Right cardiac atrium (tissue), 5 donors: ENCODE data around the gene PIM3. TPM values are rescaled to one million over a fixed set of nuclear protein-coding genes. Genes with fewer than 3 reads are reported as not detected.

ENCODE experiments used
- ATAC-seq, 2 donors: fragments of 200-7000 bp; cut with Tn5 transposase; one replicate each; pipeline versions ENCODE4 v1.8.0 to v1.9.1; 2020; ENCODE audit warnings: moderate library complexity in 2 of 2, mild to moderate bottlenecking in 1 of 2
- DNase-seq, 3 donors: peaks; one replicate each; pipeline ENCODE4 v3.0.0-alpha.2; 2020
- H3K27ac ChIP-seq: one replicate; pipeline ENCODE4 v1.5.1; 2013; ENCODE audit warnings: mild to moderate bottlenecking, low read length, control low read depth, moderate library complexity
- H3K27me3 ChIP-seq: one replicate; pipeline ENCODE4 v1.6.1; 2013; ENCODE audit not compliant: control insufficient read depth, insufficient read depth
- H3K4me1 ChIP-seq: one replicate; pipeline ENCODE4 v1.6.1; 2013; ENCODE audit warnings: low read length; ENCODE audit not compliant: control insufficient read depth, insufficient read depth
- H3K4me3 ChIP-seq: one replicate; pipeline ENCODE4 v1.5.1; 2013; ENCODE audit warnings: low read length, control low read depth
- H3K9me3 ChIP-seq: one replicate; pipeline ENCODE4 v1.6.1; 2013; ENCODE audit warnings: low read length; ENCODE audit not compliant: control insufficient read depth
- WGBS: extraction: QIAGEN DNeasy Blood & Tissue Kit; methylation state at CpG from one replicate; pipeline ENCODE4 v1.1.7; 2013; 5-methylcytosine and 5-hydroxymethylcytosine counted together
- intact Hi-C, 4 donors: fragments of 100-400 bp; cut with DNase I; formaldehyde crosslinking; loops; one replicate each; pipeline versions ENCODE4 v1.11.0 to v1.14.0; 2022 to 2023
- polyA plus RNA-seq: library from polyadenylated mRNA; stranded (reverse); fragments of 200-250 nt; gene quantifications from one replicate; pipeline ENCODE4 v1.2.3, GENCODE V29; 2013
- total RNA-seq, 4 donors: library from RNA; stranded (reverse); fragmentation: NEBNext Ultra II Directional; extraction: Animal tissue kit (Norgen Biotek cat#: 25700); gene quantifications; one replicate each; pipeline ENCODE4 v1.2.1, GENCODE V29; 2021
- donor health status: healthy with polysubstance abuse.
- donor health status: DM: no; HTN: yes; CAD: no.
- donor health status: DM: no; HTN: no; CAD: no.
- donor health status: DM: no; HTN: yes; CAD: no; lungs with severe emphysema.
- donor health status: DM: yes; HTN: yes; CAD: no.

The PIM3 gene
- total and polyA plus RNA-seq, 5 donors: 39.0 to 55.8 (median 48.2) TPM

DNA sequence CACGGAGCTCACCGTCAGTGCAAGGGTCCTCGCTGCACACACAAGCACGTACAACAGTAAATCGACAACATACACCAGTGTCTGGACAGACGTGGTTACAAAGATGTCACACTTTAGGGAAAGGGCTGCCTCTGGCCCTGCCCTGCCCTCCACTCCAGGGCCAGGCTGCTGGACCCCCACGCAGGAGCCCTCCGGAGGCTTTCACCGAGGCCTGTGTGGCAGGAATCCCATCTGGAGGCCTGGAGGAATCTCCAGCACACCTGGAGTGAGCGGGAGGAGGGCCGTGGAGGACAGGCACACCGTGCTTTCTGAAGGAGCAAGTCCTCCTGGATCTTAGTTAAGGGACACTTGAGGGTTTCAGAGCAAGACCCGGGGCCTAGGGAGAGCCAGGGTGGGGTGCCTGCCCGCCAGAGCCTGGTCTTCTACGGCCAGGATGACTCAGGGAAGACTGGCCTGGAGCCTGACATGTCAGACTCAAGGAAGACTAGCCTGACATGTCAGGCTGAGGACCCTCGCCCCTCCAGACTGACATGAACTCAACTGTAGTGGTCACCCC, 2.1 kb upstream of the PIM3 start:
- 88% methylated on average over 16 of the region's 16 CpGs for WGBS
- peak; percentile 13 to 49 (median 48) for DNase-seq
- H3K9me3 ChIP-seq: no peaks in the 10 kb centered on the region
- no peak for ATAC-seq
- H3K4me3 ChIP-seq: no peak overlapping the region
- no peak overlapping the region for H3K27ac ChIP-seq
- H3K27me3 ChIP-seq: no peaks in the 10 kb centered on the region
- intact Hi-C loops: loop anchor here in 1 of 4 donors (2.0 kb wide), 1 partner anchor 22 kb away; no protein-coding TSS in a partner anchor
- peaks cover 17% of the 10 kb centered on the region for H3K4me1 ChIP-seq

DNA sequence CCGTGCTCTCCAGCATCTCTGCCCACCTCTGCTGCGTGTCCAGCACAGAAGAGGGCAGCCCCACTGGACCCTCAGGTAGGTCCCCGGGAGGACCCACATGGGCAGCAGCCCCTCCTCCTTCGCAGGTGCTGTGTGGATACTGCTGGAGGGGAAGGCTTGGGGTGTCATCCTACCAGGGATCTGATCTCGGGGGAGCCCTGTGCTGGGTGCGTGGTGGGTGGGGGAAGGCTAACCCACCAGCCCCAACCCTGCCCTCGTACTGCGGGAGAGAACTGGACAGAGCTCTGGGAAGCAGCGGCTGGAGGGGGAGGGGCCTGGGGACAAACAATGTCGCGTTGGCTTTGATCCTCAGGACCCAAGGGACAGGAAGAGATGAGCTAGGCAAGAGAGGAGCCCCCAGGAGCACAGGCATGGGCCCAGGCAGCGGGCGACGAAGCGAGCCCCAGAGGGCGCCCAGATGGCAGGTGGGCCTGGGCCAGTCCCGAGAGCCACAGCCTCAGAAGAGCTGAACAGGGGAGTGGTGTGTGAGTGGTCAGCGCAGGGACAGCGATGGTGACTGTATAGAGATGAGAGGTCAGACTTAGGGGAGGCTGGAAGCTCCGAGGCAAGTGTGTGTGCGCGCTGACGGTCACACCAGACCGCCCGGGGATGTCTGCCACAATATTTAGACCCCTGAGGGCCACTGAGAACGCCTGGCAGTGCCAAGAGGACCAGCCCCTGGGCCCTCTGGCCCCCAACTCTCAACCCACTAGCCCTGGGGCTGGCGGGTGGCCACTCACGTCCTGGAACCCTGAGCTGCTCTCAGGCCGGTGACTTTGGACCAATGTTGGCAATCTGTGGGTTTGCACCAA, 1.4 kb upstream of the PIM3 start:
- WGBS: 69% methylated on average over 29 of the region's 29 CpGs
- DNase-seq: peak; percentile 35 to 73 (median 62)
- intact Hi-C loops: loop anchor here in 1 of 4 donors (2.0 kb wide), 1 partner anchor 22 kb away; no protein-coding TSS in a partner anchor
- Histone ChIP-seq H3K9me3 (no peaks in the 10 kb centered on the region), H3K4me1 (peaks cover 12% of the 10 kb centered on the region), H3K4me3 (no peak overlapping the region), H3K27me3 (no peaks in the 10 kb centered on the region), H3K27ac (peak overlapping the region; percentile 97)
- ATAC-seq: no peak

DNA sequence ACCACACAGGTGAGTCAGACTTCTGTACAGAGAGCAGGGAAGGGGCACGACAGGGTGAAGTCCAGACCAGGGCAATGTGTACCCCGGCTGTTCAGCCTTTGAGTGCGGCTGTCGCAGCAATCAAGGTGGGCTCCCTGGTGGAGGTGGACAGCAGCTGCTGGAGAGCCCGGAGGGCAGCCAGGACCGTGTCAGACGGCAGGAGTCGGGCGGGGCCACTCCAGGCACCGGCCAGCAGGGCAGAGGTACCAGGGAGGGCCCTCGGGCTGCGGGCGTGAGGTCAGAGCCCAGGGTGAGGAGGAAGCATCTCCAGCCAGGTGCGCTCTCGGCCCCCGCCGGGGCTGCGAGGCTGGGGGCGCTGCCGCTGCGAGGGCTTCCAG, 802 bp upstream of the PIM3 start:
- H3K27ac ChIP-seq: peak overlapping the region; percentile 97
- no peaks in the 10 kb centered on the region for H3K27me3 ChIP-seq
- DNase-seq (no peak), ATAC-seq (peak; percentile 0 to 16)
- H3K4me1 ChIP-seq: peaks cover 9% of the 10 kb centered on the region
- peak overlapping the region; percentile 10 for H3K4me3 ChIP-seq
- intact Hi-C loops: loop anchor here in 1 of 4 donors (2.0 kb wide), 1 partner anchor 23 kb away; no protein-coding TSS in a partner anchor
- WGBS: 12% methylated on average over 21 of the region's 21 CpGs
- no peaks in the 10 kb centered on the region for H3K9me3 ChIP-seq

DNA sequence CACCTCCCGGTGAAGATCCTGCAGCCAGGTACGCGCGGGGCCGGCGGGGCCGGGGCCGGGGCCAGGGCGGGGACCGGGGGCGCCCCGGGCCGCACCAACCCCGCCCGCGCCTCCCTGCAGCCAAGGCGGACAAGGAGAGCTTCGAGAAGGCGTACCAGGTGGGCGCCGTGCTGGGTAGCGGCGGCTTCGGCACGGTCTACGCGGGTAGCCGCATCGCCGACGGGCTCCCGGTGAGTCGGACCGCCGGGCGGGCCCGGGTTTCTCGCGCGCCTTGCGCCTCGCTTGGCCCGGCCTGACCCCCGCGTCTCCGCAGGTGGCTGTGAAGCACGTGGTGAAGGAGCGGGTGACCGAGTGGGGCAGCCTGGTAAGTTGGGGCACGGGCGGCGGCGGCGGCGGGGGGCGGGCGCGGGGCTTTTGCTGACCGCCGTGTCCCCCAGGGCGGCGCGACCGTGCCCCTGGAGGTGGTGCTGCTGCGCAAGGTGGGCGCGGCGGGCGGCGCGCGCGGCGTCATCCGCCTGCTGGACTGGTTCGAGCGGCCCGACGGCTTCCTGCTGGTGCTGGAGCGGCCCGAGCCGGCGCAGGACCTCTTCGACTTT, 531 bp downstream of the PIM3 start:
- Histone ChIP-seq H3K9me3 (no peaks in the 10 kb centered on the region), H3K27me3 (no peaks in the 10 kb centered on the region), H3K27ac (peak overlapping the region; percentile 97), H3K4me3 (peak overlapping the region; percentile 90), H3K4me1 (peaks cover 9% of the 10 kb centered on the region)
- peak; percentile 62 to 81 (median 80) for DNase-seq
- WGBS: under 1% methylated on average over 83 of the region's 84 CpGs
- ATAC-seq: no peak
- intact Hi-C loops: no loop called here

DNA sequence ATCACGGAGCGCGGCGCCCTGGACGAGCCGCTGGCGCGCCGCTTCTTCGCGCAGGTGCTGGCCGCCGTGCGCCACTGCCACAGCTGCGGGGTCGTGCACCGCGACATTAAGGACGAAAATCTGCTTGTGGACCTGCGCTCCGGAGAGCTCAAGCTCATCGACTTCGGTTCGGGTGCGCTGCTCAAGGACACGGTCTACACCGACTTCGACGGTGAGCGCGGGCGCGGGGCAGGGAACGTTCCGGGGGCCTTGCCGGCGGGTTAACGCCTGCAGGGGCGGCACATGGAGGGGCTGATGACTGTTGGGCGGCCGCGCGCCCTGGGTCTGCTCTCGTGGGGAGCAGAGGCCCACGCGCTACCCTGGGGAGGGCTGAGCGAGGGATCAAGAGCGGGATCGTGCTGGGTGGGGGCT, 1.0 kb downstream of the PIM3 start:
- 2% methylated on average over 49 of the region's 49 CpGs for WGBS
- Histone ChIP-seq H3K4me3 (peak overlapping the region; percentile 90), H3K9me3 (no peaks in the 10 kb centered on the region), H3K27ac (peak overlapping the region; percentile 97), H3K4me1 (peaks cover 14% of the 10 kb centered on the region), H3K27me3 (no peaks in the 10 kb centered on the region)
- intact Hi-C loops: no loop called here
- DNase-seq (peak in 1 of 3 donors; percentile 65), ATAC-seq (no peak)

DNA sequence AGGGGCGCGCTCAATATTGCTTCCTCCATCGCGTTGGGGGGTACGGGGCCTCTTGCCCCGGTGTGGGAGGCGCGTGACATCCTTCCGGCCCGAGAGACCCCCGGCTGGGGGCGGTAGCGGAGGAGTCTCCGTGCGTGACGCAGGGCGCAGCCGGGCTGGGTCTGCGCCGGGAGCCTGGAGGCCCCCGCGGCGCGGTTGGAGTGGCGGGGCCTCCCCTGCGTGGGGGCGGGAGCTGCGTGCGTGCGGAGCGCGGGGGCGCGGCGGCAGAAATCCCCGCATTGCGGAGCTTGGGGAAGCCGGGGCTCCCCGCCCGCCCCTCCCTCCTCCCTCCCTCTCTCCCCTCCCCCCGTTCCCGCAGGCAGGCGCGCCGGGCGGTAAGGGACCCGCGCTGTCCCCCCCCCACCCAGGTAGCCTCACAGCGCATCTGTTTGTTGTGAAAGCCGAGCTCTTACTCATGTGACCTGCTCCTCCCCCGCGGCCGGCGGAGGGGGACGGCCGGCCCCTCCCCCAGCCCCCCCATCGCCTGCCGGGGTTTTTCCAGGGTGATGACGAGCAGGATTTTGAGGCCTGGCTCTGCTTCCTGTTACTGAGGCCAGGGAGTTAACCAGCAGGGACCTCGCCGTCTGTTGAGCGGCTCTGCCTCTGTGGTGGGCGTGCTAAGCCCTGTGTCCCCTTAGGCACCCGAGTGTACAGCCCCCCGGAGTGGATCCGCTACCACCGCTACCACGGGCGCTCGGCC, 1.6 kb downstream of the PIM3 start:
- no peaks in the 10 kb centered on the region for H3K27me3 ChIP-seq
- peak overlapping the region; percentile 90 for H3K4me3 ChIP-seq
- DNase-seq (peak; percentile 89 to 95 (median 94)), ATAC-seq (peak; percentile 50 to 65)
- WGBS: 4% methylated on average over 68 of the region's 70 CpGs
- peak overlapping the region; percentile 97 for H3K27ac ChIP-seq
- intact Hi-C loops: no loop called here
- no peaks in the 10 kb centered on the region for H3K9me3 ChIP-seq
- H3K4me1 ChIP-seq: peaks cover 19% of the 10 kb centered on the region

DNA sequence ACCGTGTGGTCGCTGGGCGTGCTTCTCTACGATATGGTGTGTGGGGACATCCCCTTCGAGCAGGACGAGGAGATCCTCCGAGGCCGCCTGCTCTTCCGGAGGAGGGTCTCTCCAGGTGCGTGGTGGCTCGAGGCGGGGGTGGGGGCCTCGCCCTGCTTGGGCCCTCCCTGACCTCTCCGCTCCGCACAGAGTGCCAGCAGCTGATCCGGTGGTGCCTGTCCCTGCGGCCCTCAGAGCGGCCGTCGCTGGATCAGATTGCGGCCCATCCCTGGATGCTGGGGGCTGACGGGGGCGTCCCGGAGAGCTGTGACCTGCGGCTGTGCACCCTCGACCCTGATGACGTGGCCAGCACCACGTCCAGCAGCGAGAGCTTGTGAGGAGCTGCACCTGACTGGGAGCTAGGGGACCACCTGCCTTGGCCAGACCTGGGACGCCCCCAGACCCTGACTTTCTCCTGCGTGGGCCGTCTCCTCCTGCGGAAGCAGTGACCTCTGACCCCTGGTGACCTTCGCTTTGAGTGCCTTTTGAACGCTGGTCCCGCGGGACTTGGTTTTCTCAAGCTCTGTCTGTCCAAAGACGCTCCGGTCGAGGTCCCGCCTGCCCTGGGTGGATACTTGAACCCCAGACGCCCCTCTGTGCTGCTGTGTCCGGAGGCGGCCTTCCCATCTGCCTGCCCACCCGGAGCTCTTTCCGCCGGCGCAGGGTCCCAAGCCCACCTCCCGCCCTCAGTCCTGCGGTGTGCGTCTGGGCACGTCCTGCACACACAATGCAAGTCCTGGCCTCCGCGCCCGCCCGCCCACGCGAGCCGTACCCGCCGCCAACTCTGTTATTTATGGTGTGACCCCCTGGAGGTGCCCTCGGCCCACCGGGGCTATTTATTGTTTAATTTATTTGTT, 2.4 kb downstream of the PIM3 start:
- WGBS: 57% methylated on average over 63 of the region's 63 CpGs
- H3K9me3 ChIP-seq: no peaks in the 10 kb centered on the region
- H3K27ac ChIP-seq: peak overlapping the region; percentile 28
- ATAC-seq: peak in 1 of 2 donors; percentile 0
- peak; percentile 59 to 77 (median 73) for DNase-seq
- H3K4me3 ChIP-seq: peak overlapping the region; percentile 90
- intact Hi-C loops: no loop called here
- peaks cover 21% of the 10 kb centered on the region for H3K4me1 ChIP-seq
- no peaks in the 10 kb centered on the region for H3K27me3 ChIP-seq

DNA sequence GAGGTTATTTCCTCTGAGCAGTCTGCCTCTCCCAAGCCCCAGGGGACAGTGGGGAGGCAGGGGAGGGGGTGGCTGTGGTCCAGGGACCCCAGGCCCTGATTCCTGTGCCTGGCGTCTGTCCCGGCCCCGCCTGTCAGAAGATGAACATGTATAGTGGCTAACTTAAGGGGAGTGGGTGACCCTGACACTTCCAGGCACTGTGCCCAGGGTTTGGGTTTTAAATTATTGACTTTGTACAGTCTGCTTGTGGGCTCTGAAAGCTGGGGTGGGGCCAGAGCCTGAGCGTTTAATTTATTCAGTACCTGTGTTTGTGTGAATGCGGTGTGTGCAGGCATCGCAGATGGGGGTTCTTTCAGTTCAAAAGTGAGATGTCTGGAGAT, 3.1 kb downstream of the PIM3 start:
- Histone ChIP-seq H3K9me3 (no peaks in the 10 kb centered on the region), H3K27me3 (no peaks in the 10 kb centered on the region), H3K4me3 (peak overlapping the region; percentile 90), H3K4me1 (peaks cover 21% of the 10 kb centered on the region), H3K27ac (peak overlapping the region; percentile 28)
- WGBS: 65% methylated on average over 6 of the region's 6 CpGs
- ATAC-seq (no peak), DNase-seq (peak in 1 of 3 donors; percentile 22)
- intact Hi-C loops: no loop called here

DNA sequence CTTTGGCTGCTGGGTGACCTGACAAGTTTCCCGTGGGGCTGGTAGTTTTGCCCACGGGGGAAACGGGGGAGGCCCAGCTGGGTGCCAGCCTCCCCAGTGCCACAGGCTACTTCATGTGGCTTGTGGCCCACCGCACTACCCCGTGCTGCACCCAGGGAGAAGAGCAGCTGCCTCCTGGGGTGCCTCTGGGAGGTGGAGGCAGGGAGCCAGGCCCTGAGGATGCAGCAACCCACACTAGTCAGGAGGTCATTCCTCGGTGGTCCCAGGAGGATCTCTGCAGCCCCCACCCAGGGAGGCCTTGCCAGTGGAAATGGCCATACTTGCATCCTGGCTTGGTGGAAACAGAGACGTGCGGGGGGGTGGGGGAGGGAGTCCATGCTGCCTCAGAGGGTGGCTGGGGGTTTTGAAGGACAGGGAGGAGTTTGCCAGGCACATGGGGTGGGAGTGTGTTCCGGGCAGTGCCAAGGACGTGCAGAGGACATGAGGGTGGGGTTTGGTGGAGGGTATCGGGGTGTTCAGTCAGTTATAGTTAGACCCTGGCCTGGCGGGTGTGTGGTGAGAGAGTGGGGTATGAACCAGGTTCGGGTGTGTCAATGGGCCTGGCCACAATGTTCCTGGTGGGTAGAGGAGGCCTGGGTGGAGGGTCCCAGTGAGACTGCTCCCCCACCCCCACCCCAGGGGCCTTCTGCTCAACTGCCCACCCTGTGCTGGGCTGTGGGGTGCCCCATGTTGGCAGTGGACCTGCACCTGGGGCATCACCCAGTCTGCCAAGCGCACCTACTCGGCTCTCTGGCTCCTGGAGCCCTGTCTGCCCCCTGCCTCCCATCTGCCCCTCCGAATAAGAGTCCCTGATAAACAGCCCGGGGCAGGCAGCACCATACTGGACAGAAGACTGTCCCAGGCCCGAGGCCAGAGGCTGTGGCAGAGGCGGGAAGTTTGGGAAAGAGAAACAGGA, 3.8 kb downstream of the PIM3 start:
- peaks cover 21% of the 10 kb centered on the region for H3K4me1 ChIP-seq
- no peaks in the 10 kb centered on the region for H3K9me3 ChIP-seq
- ATAC-seq (no peak), DNase-seq (peak; percentile 23 to 64 (median 60))
- H3K4me3 ChIP-seq: no peak overlapping the region
- H3K27ac ChIP-seq: peak overlapping the region; percentile 20
- no peaks in the 10 kb centered on the region for H3K27me3 ChIP-seq
- intact Hi-C loops: no loop called here
- WGBS: 58% methylated on average over 19 of the region's 19 CpGs
